SK-N-SH treated with all-trans-retinoic acid at 6 μM for 48 hours (cell line): ENCODE results near the gene EXOC3L2.

Source experiments
- ARNTL ChIP-seq: fragments of 450-650 bp; formaldehyde crosslinking; IDR thresholded peaks from 2 replicates; pipeline ENCODE4 v1.5.0; 2020; ENCODE audit warnings: low read depth, mild to moderate bottlenecking, moderate library complexity, borderline replicate concordance
- CREB5 ChIP-seq: fragments of 250-450 bp; sonication (Bioruptor Pico); IDR thresholded peaks from 2 replicates; pipeline ENCODE4 v1.5.1; 2020; ENCODE audit warnings: low read depth, mild to moderate bottlenecking, moderate library complexity
- ESRRG ChIP-seq: fragments of 250-450 bp; sonication (Bioruptor Pico); IDR thresholded peaks from 2 replicates; pipeline ENCODE4 v1.6.1; 2021; ENCODE audit warnings: mild to moderate bottlenecking
- SNAI2 ChIP-seq: fragments of 250-450 bp; sonication (Bioruptor Pico); IDR thresholded peaks from 2 replicates; pipeline ENCODE4 v1.5.0; 2020; ENCODE audit warnings: mild to moderate bottlenecking, moderate library complexity
- ZFP3 ChIP-seq: fragments of 250-450 bp; sonication (Bioruptor Pico); IDR thresholded peaks from 2 replicates; pipeline ENCODE4 v1.5.0; 2020; ENCODE audit warnings: mild to moderate bottlenecking, moderate library complexity
- ZFP30 ChIP-seq: fragments of 450-650 bp; formaldehyde crosslinking; IDR thresholded peaks from 2 replicates; pipeline ENCODE4 v1.5.0; 2022; ENCODE audit warnings: mild to moderate bottlenecking, moderate library complexity
- ZNF70 ChIP-seq: fragments of 450-650 bp; formaldehyde crosslinking; IDR thresholded peaks from 2 replicates; pipeline ENCODE4 v1.5.0; 2020; ENCODE audit warnings: mild to moderate bottlenecking, moderate library complexity

- TF ChIP-seq ZFP3 (CRISPR knock-in tag) (no peak), ESRRG (CRISPR knock-in tag) (no peak), SNAI2 (CRISPR knock-in tag) (no peak), ZFP30 (CRISPR knock-in tag) (no peak), ARNTL (CRISPR knock-in tag) (no peak), CREB5 (CRISPR knock-in tag) (no peak), ZNF70 (no peak)
These were observed 1.9 kb upstream of the EXOC3L2 start for GRCh38 chr19:45247136-45247535.
